OCI-LY1 (cell line): Measurements from ENCODE around the gene HECW1.

ENCODE experiments used
- H2AFZ ChIP-seq: fragments of 200-600 bp; sonication (generic), shearing (Covaris generic); 2 replicates; pipeline ENCODE4 v1.6.0; 2014; ENCODE audit warnings: antibody characterized with exemption, mild to moderate bottlenecking, low read length
- H3F3A ChIP-seq: fragments of 200-600 bp; sonication (generic), shearing (Covaris generic); 2 replicates; pipeline ENCODE4 v1.6.0; 2014; ENCODE audit warnings: mild to moderate bottlenecking, antibody characterized with exemption, low read length, moderate library complexity; ENCODE audit not compliant: insufficient read depth
- H3K27ac ChIP-seq: fragments of 200-600 bp; sonication (generic); 2 replicates; pipeline ENCODE4 v1.5.1; 2014; ENCODE audit warnings: low read length, mixed run types, mild to moderate bottlenecking, low read depth; ENCODE audit not compliant: poor library complexity, severe bottlenecking
- H3K27me3 ChIP-seq: fragments of 200-600 bp; sonication (generic); 2 replicates; pipeline ENCODE4 v1.6.0; 2014; ENCODE audit warnings: antibody characterized with exemption, mild to moderate bottlenecking, low read length, moderate library complexity; ENCODE audit not compliant: insufficient read depth
- H3K36me3 ChIP-seq: fragments of 200-600 bp; sonication (generic); 2 replicates; pipeline ENCODE4 v1.6.1; 2014; ENCODE audit warnings: mild to moderate bottlenecking, antibody characterized with exemption, low read length, moderate library complexity, mixed read lengths; ENCODE audit not compliant: insufficient read depth
- H3K4me1 ChIP-seq: fragments of 200-600 bp; sonication (generic); 2 replicates; pipeline ENCODE4 v1.5.1; 2014; ENCODE audit warnings: mild to moderate bottlenecking, low read length, moderate library complexity; ENCODE audit not compliant: insufficient read depth, severe bottlenecking
- H3K4me2 ChIP-seq: fragments of 200-600 bp; sonication (generic), shearing (Covaris generic); 2 replicates; pipeline ENCODE4 v1.6.1; 2014; ENCODE audit warnings: low read length
- H3K4me3 ChIP-seq: fragments of 200-600 bp; sonication (generic); 2 replicates; pipeline ENCODE4 v1.5.1; 2014; ENCODE audit warnings: low read length, low read depth, mild to moderate bottlenecking, mixed read lengths; ENCODE audit not compliant: poor library complexity, severe bottlenecking
- H3K79me2 ChIP-seq: fragments of 200-600 bp; shearing (Covaris generic); 2 replicates; pipeline ENCODE4 v1.6.1; 2016; ENCODE audit warnings: mixed run types, low read length, mixed read lengths; ENCODE audit not compliant: insufficient read depth
- H3K9ac ChIP-seq: fragments of 200-600 bp; sonication (generic), shearing (Covaris generic); 2 replicates; pipeline ENCODE4 v1.6.1; 2014; ENCODE audit warnings: mild to moderate bottlenecking, low read length, mixed read lengths
- H3K9me2 ChIP-seq: fragments of 200-600 bp; sonication (generic), shearing (Covaris generic); 2 replicates; pipeline ENCODE4 v1.6.1; 2014; ENCODE audit warnings: low read depth, mild to moderate bottlenecking, low read length, mixed read lengths
- H3K9me3 ChIP-seq: fragments of 200-600 bp; shearing (Covaris generic); 2 replicates; pipeline ENCODE4 v1.6.1; 2014; ENCODE audit warnings: low read length, mixed read lengths
- H4K20me1 ChIP-seq: fragments of 200-600 bp; sonication (generic), shearing (Covaris generic); 2 replicates; pipeline ENCODE4 v1.6.0; 2016; ENCODE audit warnings: mild to moderate bottlenecking, low read length; ENCODE audit not compliant: insufficient read depth
- CTCF ChIP-seq: fragments of 200-600 bp; sonication (generic), shearing (Covaris generic); IDR thresholded peaks from 2 replicates; pipeline ENCODE4 v1.5.1; 2017; ENCODE audit warnings: mild to moderate bottlenecking, antibody characterized with exemption, low read length, moderate library complexity, mixed read lengths
- EZH2 ChIP-seq: fragments of 200-600 bp; sonication (generic), shearing (Covaris generic); IDR thresholded peaks from 2 replicates; pipeline ENCODE4 v1.8.0; 2017; ENCODE audit warnings: borderline replicate concordance, mixed run types, mild to moderate bottlenecking, antibody characterized with exemption, low read length, moderate library complexity, mixed read lengths

Gene HECW1

DNA sequence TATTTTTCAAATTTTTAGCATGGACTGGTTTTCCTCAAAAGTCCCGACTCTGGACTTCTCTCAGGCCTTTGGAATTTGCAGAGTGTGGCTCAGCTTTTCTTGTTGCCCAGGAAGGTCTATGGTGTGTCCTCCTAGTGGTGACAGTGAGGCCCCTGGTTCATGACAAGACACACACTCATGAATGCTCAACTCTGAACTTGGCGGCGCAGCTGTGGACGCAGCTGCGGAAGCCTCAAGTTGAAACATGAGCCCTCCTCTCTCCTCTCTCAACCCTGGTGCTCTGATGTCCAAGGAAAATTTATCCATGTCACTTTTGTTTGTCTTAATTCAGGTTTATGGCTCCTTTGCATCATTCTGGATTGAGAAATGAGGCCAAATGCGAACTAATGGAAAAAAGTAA, 183.9 kb downstream of the HECW1 start:
- Histone ChIP-seq H2AFZ (no peak overlapping the region), H3K9me2 (no peaks in the 10 kb centered on the region), H3K27ac (no peak overlapping the region), H4K20me1 (no peaks in the 10 kb centered on the region), H3K9me3 (peaks cover under 1% of the 10 kb centered on the region; the same call in 1 of the 2 replicates), H3K79me2 (no peaks in the 10 kb centered on the region), H3K4me3 (no peak overlapping the region), H3K4me2 (no peak overlapping the region), H3K36me3 (no peaks in the 10 kb centered on the region), H3K27me3 (peaks cover 5% of the 10 kb centered on the region; the same call in 1 of the 2 replicates), H3K4me1 (no peaks in the 10 kb centered on the region), H3K9ac (no peak overlapping the region), H3F3A (no peaks in the 10 kb centered on the region)
- no peak for TF ChIP-seq EZH2
- TF ChIP-seq CTCF: no peak

GRCh38 chr7:43298617-43299016, 186.2 kb downstream of the HECW1 start:
- H3K36me3 ChIP-seq: no peaks in the 10 kb centered on the region
- no peak overlapping the region for H3K4me3 ChIP-seq
- H2AFZ ChIP-seq: no peak overlapping the region
- no peaks in the 10 kb centered on the region for H3K79me2 ChIP-seq
- H3K4me2 ChIP-seq: no peak overlapping the region
- H3K4me1 ChIP-seq: no peaks in the 10 kb centered on the region
- H3K9me2 ChIP-seq: no peaks in the 10 kb centered on the region
- H3K9me3 ChIP-seq: no peaks in the 10 kb centered on the region
- H3K27me3 ChIP-seq: no peaks in the 10 kb centered on the region; the same call in 1 of the 2 replicates
- TF ChIP-seq EZH2 (no peak), CTCF (no peak)
- H3K9ac ChIP-seq: no peak overlapping the region
- no peak overlapping the region for H3K27ac ChIP-seq
- H3F3A ChIP-seq: no peaks in the 10 kb centered on the region
- H4K20me1 ChIP-seq: no peaks in the 10 kb centered on the region

GRCh38 chr7:43300121-43300520, 187.7 kb downstream of the HECW1 start:
- H3K36me3 ChIP-seq: no peaks in the 10 kb centered on the region
- no peak for TF ChIP-seq EZH2
- no peak for TF ChIP-seq CTCF
- H3K27me3 ChIP-seq: no peaks in the 10 kb centered on the region; the same call in 1 of the 2 replicates

More at GRCh38 chr7:43300121-43300520, 187.7 kb downstream of the HECW1 start:
- Histone ChIP-seq H3K9me2 (no peaks in the 10 kb centered on the region), H3K4me2 (no peak overlapping the region), H3K9me3 (no peaks in the 10 kb centered on the region), H3K4me3 (no peak overlapping the region), H4K20me1 (no peaks in the 10 kb centered on the region), H2AFZ (no peak overlapping the region), H3K79me2 (no peaks in the 10 kb centered on the region), H3F3A (no peaks in the 10 kb centered on the region), H3K4me1 (no peaks in the 10 kb centered on the region), H3K27ac (no peak overlapping the region), H3K9ac (no peak overlapping the region)
